PC-3 (cell line): Measurements from ENCODE around the gene CALHM2. TPM values are rescaled to one million over a fixed set of nuclear protein-coding genes. Genes with fewer than 3 reads are reported as not detected.
A peak's percentile ranks its signal among the peaks of the same experiment; 100 is the strongest.

ENCODE experiments used
- ATAC-seq: fragments of 200-7000 bp; cut with Tn5 transposase; 2 replicates; pipeline ENCODE4 v1.9.1; 2020; ENCODE audit warnings: mild to moderate bottlenecking, moderate library complexity
- BruUV-seq: library from RNA; stranded (reverse); fragments of 400-500 nt; replicated peaks from 2 replicates; lab custom pipeline; 2021; lab: Mats Ljungman, UMichigan
- CTCF ChIA-PET: fragments of 300-600 bp; sonication (Branson Sonifier 250); formaldehyde crosslinking; loops from one replicate; lab custom pipeline; 2022; ENCODE audit warnings: antibody characterized with exemption; lab: Charles Lee
- POLR2A ChIA-PET: fragments of 300-600 bp; sonication (Branson Sonifier 250); formaldehyde crosslinking; loops from one replicate; lab custom pipeline; 2022; ENCODE audit warnings: antibody characterized with exemption; ENCODE audit not compliant: unreplicated experiment; lab: Charles Lee
- DNase-seq: peaks from one replicate; pipeline ENCODE4 v3.0.0-alpha.2; 2015
- H2AFZ ChIP-seq: fragments of 300-600 bp; sonication (generic); 2 replicates; pipeline ENCODE4 v1.6.0; 2016; ENCODE audit warnings: antibody characterized with exemption, low read length
- H3F3A ChIP-seq: fragments of 300-600 bp; sonication (generic); one replicate; pipeline ENCODE4 v1.6.0; 2017; ENCODE audit warnings: antibody characterized with exemption, low read length, control low read depth, mild to moderate bottlenecking; ENCODE audit not compliant: unreplicated experiment
- H3K27ac ChIP-seq: fragments of 300-600 bp; sonication (generic); 2 replicates; pipeline ENCODE4 v1.5.1; 2016; ENCODE audit warnings: mild to moderate bottlenecking, low read length
- H3K27me3 ChIP-seq: fragments of 300-600 bp; sonication (generic); 2 replicates; pipeline ENCODE4 v1.6.1; 2016; ENCODE audit warnings: low read length, mixed read lengths
- H3K36me3 ChIP-seq: fragments of 300-600 bp; sonication (generic); 2 replicates; pipeline ENCODE4 v1.6.1; 2016; ENCODE audit warnings: low read depth, mixed run types, low read length, mixed read lengths
- H3K4me1 ChIP-seq: fragments of 300-600 bp; sonication (generic); 2 replicates; pipeline ENCODE4 v1.5.1; 2016; ENCODE audit warnings: low read length; ENCODE audit not compliant: insufficient read depth
- H3K4me2 ChIP-seq: fragments of 300-600 bp; sonication (generic); 2 replicates; pipeline ENCODE4 v1.6.0; 2016; ENCODE audit warnings: low read length
- H3K4me3 ChIP-seq: fragments of 300-600 bp; sonication (generic); 2 replicates; pipeline ENCODE4 v1.5.1; 2016; ENCODE audit warnings: mild to moderate bottlenecking, low read length, mixed read lengths
- H3K79me2 ChIP-seq: fragments of 300-600 bp; sonication (generic); 2 replicates; pipeline ENCODE4 v1.6.1; 2017; ENCODE audit warnings: low read length, mixed read lengths
- H3K9ac ChIP-seq: fragments of 300-600 bp; sonication (generic); 2 replicates; pipeline ENCODE4 v1.6.0; 2016; ENCODE audit warnings: mild to moderate bottlenecking, low read length
- H3K9me2 ChIP-seq: fragments of 300-600 bp; sonication (generic); replicated peaks from 2 replicates; pipeline ENCODE4 v1.6.1; 2016; ENCODE audit warnings: mixed run types, low read length, mixed read lengths
- H3K9me3 ChIP-seq: fragments of 300-600 bp; sonication (generic); 2 replicates; pipeline ENCODE4 v1.6.1; 2016; ENCODE audit warnings: low read length, mixed read lengths
- H4K20me1 ChIP-seq: fragments of 300-600 bp; sonication (generic); 2 replicates; pipeline ENCODE4 v1.6.1; 2016; ENCODE audit warnings: low read length, mixed read lengths
- EZH2 ChIP-seq: fragments of 300-600 bp; sonication (generic); IDR thresholded peaks from one replicate; pipeline ENCODE4 v1.6.1; 2017; ENCODE audit warnings: antibody characterized with exemption, mild to moderate bottlenecking, low read length; ENCODE audit not compliant: unreplicated experiment
- EZH2phosphoT487 ChIP-seq: fragments of 300-600 bp; sonication (generic); IDR thresholded peaks from 2 replicates; pipeline ENCODE4 v1.6.1; 2018; ENCODE audit warnings: mild to moderate bottlenecking, antibody characterized with exemption, low read length, borderline replicate concordance
- intact Hi-C: fragments of 100-400 bp; cut with micrococcal nuclease; formaldehyde crosslinking; loops from 2 replicates; pipeline ENCODE4 v1.9.0; 2023
- total RNA-seq: library from RNA; depleted of rRNA; stranded (reverse); fragments of >200 nt; gene quantifications from 2 replicates; pipeline ENCODE4 v1.2.3, GENCODE V29; 2014
- TF ChIP-seq, protein P1 (sequence below): fragments of 300-600 bp; sonication (generic); conservative IDR thresholded peaks from 2 replicates; pipeline ENCODE4 v1.5.1; 2017; ENCODE audit warnings: antibody characterized with exemption, low read depth, mild to moderate bottlenecking, low read length

Gene CALHM2
- total RNA-seq, 1 experiment from 2014 or later: 1.3 TPM

GRCh38 chr10:103493362-103493915 lies 41.3 kb upstream of the CALHM2 start, which contains the start of gene NEURL1:
Gene NEURL1 (plus strand): TSS chr10:103493705. CDS start chr10:103494388, 683 bp downstream.
- no peaks in the 10 kb centered on the region for H3K36me3 ChIP-seq
- H3K4me3 ChIP-seq: peak within 1 kb of the TSS; percentile 61
- no peak for DNase-seq
- no peaks in the 10 kb centered on the region for H3K9me2 ChIP-seq
- H3K27me3 ChIP-seq: peaks cover 23% of the 10 kb centered on the region
- intact Hi-C loops: loop anchor here (5.0 kb wide), 1 partner anchor 99 kb away; no protein-coding TSS in a partner anchor
- no peaks in the 10 kb centered on the region for H3K9me3 ChIP-seq
- ChIA-PET POLR2A (no interaction called here), CTCF (no interaction called here)
- peak within 1 kb of the TSS; percentile 77 for H3K4me2 ChIP-seq
- H2AFZ ChIP-seq: peak within 1 kb of the TSS; percentile 57; the same call in 1 of the 2 replicates
- TF ChIP-seq EZH2phosphoT487 (no peak), EZH2 (no peak)
- TF ChIP-seq, protein P1, sequence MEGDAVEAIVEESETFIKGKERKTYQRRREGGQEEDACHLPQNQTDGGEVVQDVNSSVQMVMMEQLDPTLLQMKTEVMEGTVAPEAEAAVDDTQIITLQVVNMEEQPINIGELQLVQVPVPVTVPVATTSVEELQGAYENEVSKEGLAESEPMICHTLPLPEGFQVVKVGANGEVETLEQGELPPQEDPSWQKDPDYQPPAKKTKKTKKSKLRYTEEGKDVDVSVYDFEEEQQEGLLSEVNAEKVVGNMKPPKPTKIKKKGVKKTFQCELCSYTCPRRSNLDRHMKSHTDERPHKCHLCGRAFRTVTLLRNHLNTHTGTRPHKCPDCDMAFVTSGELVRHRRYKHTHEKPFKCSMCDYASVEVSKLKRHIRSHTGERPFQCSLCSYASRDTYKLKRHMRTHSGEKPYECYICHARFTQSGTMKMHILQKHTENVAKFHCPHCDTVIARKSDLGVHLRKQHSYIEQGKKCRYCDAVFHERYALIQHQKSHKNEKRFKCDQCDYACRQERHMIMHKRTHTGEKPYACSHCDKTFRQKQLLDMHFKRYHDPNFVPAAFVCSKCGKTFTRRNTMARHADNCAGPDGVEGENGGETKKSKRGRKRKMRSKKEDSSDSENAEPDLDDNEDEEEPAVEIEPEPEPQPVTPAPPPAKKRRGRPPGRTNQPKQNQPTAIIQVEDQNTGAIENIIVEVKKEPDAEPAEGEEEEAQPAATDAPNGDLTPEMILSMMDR: no peak
- H3K79me2 ChIP-seq: no peaks in the 10 kb centered on the region
- no TSS peak for BruUV-seq
- H4K20me1 ChIP-seq: no peaks in the 10 kb centered on the region
- H3K4me1 ChIP-seq: peaks cover 9% of the 10 kb centered on the region
- H3K27ac ChIP-seq: no peak within 1 kb of the TSS
- no peak for ATAC-seq
- H3K9ac ChIP-seq: no peak within 1 kb of the TSS
- no peaks in the 10 kb centered on the region for H3F3A ChIP-seq

DNA sequence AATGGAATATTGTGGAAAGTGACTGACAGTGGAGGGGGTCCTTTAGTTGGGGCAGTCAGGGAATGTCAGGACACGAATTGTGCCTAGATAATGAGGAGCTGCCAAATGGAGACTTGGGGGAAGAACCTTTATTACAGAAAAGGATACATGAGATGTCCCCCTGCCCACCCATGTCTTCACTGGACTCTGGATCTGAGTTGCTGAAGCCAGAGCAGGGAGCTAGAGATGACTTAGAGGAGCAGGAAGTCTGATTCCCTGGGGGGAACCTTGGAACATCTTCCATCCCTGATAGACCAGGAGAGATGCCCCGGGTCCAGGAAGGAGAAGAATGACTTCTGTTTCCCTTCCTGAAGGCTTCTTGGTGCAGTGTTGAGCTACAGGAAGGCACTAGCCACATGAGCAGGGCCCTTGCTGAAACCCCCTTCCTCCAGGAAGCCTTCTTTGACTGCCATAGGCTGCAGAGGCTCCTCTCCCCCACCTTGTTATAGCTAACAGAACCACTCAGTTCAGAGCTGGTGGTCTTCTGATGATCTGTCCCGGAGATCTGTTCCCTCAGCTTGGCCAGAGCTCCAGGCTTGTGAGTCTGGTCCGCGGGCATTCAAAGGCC lies 40.6 kb upstream of the CALHM2 start:
- Histone ChIP-seq H3K4me1 (peaks cover 9% of the 10 kb centered on the region), H3K27ac (no peak overlapping the region), H3K9ac (no peak overlapping the region), H3K27me3 (peaks cover 23% of the 10 kb centered on the region), H3K9me3 (no peaks in the 10 kb centered on the region), H3F3A (no peaks in the 10 kb centered on the region), H3K79me2 (no peaks in the 10 kb centered on the region), H3K4me3 (no peak overlapping the region), H4K20me1 (no peaks in the 10 kb centered on the region), H3K4me2 (no peak overlapping the region), H2AFZ (no peak overlapping the region), H3K9me2 (no peaks in the 10 kb centered on the region), H3K36me3 (no peaks in the 10 kb centered on the region)
- ChIA-PET POLR2A (no interaction called here), CTCF (no interaction called here)
- no TSS peak for BruUV-seq
- ATAC-seq (no peak), DNase-seq (no peak)
- TF ChIP-seq, protein P1: no peak
- TF ChIP-seq EZH2 (no peak), EZH2phosphoT487 (no peak)
- intact Hi-C loops: loop anchor here (5.0 kb wide), 1 partner anchor 100 kb away; no protein-coding TSS in a partner anchor
